Measurements from ENCODE around the gene KPNB1.

- TF ChIP-seq POLR2A (IDR thresholded peaks at IDR 0.05) (no peak), CTCF (IDR thresholded peaks at IDR 0.05) (peak; percentile 57 to 76 (median 65))
These were observed 33.8 kb upstream of the KPNB1 start for GRCh38 chr17:47615766-47616424.

All from thyroid gland (tissue), 4 donors.